A549 (cell line): Measurements from ENCODE around the gene BCAS3. TPM values are rescaled to one million over a fixed set of nuclear protein-coding genes. Genes with fewer than 3 reads are reported as not detected.

Experiments used
- ATAC-seq, 2 experiments: fragments of 200-7000 bp in 1 of 2; fragments of >200 bp in 1 of 2; cut with Nextera tagmentation in 1 of 2; cut with Tn5 transposase in 1 of 2; 3 replicates each; pipeline versions ENCODE4 v1.8.0 to v1.9.1; 2018 to 2020; ENCODE audit warnings: mild to moderate bottlenecking in 1 of 2, moderate library complexity in 1 of 2
- CTCF ChIA-PET: fragments of 300-600 bp; sonication (Branson Sonifier 250); formaldehyde crosslinking; extraction: SDS; loops from one replicate; lab custom pipeline; 2021; ENCODE audit warnings: antibody characterized with exemption, inconsistent platforms; lab: Yijun Ruan, JAX
- POLR2A ChIA-PET: fragments of 350-600 bp; formaldehyde crosslinking; extraction: SDS; loops from one replicate; lab custom pipeline; 2021; ENCODE audit warnings: antibody characterized with exemption, inconsistent platforms; lab: Yijun Ruan, JAX
- DNase-seq, 2 experiments: peaks; one replicate each; pipeline versions ENCODE4 v3.0.0 to v3.0.0-alpha.2; 2011 to 2016; ENCODE audit warnings: low read depth in 1 of 2, low spot score in 1 of 2
- FAIRE-seq: peaks from 2 replicates; lab custom pipeline; 2011; peaks lifted over from hg19 to GRCh38; lab: Jason Lieb, UNC
- H3K27ac ChIP-seq, 2 experiments: fragments of >200 bp; sonication (Bioruptor Twin); formaldehyde crosslinking; 3 replicates each; pipeline ENCODE4 v1.5.1; 2016 to 2017
- H3K4me1 ChIP-seq: fragments of >200 bp; sonication (Bioruptor Twin); formaldehyde crosslinking; 3 replicates; pipeline ENCODE4 v1.6.1; 2016
- H3K4me2 ChIP-seq: fragments of >200 bp; sonication (Bioruptor Twin); formaldehyde crosslinking; 3 replicates; pipeline ENCODE4 v1.6.1; 2016
- H3K4me3 ChIP-seq: fragments of >200 bp; sonication (Bioruptor Twin); formaldehyde crosslinking; 3 replicates; pipeline ENCODE4 v1.5.1; 2016
- H3K9me3 ChIP-seq: fragments of >200 bp; sonication (Bioruptor Twin); formaldehyde crosslinking; 3 replicates; pipeline ENCODE4 v1.6.1; 2016
- CBX8 ChIP-seq: fragments of 200-600 bp; sonication (generic); IDR thresholded peaks from 2 replicates; pipeline ENCODE4 v1.6.1; 2016
- CEBPB ChIP-seq, 2 experiments: fragments of >200 bp in 1 of 2; sonication (Bioruptor Twin) in 1 of 2; formaldehyde crosslinking in 1 of 2; IDR thresholded peaks; 2 replicates each; pipeline ENCODE4 v1.6.1; 2012 to 2016
- CHD4 ChIP-seq: fragments of 200-600 bp; sonication (generic); IDR thresholded peaks from 2 replicates; pipeline ENCODE4 v1.6.1; 2016; ENCODE audit warnings: antibody characterized with exemption, mild to moderate bottlenecking, borderline replicate concordance
- EHF ChIP-seq: fragments of 250-450 bp; sonication (Bioruptor Pico); IDR thresholded peaks from 2 replicates; pipeline ENCODE4 v1.5.0; 2020; ENCODE audit warnings: mild to moderate bottlenecking
- ELK1 ChIP-seq: fragments of 150-350 bp; IDR thresholded peaks from 2 replicates; pipeline ENCODE4 v1.6.1; 2014; ENCODE audit warnings: low read depth, mild to moderate bottlenecking, low read length
- EP300 ChIP-seq, 2 experiments: fragments of >200 bp; sonication (Bioruptor Twin); formaldehyde crosslinking; IDR thresholded peaks; 2 replicates in 1 of 2; 3 replicates in 1 of 2; pipeline ENCODE4 v1.6.1; 2016 to 2017
- ESRRA ChIP-seq: fragments of 150-350 bp; IDR thresholded peaks from 2 replicates; pipeline ENCODE4 v1.6.1; 2014; ENCODE audit warnings: mild to moderate bottlenecking, low read length, borderline replicate concordance
- FOXS1 ChIP-seq: fragments of 250-450 bp; sonication (Bioruptor Pico); IDR thresholded peaks from 2 replicates; pipeline ENCODE4 v1.5.0; 2020; ENCODE audit warnings: mild to moderate bottlenecking, moderate library complexity
- KDM5A ChIP-seq: fragments of 200-600 bp; sonication (generic); IDR thresholded peaks from 2 replicates; pipeline ENCODE4 v1.6.1; 2016; ENCODE audit warnings: antibody characterized with exemption, mild to moderate bottlenecking
- MAFK ChIP-seq: fragments of 450-650 bp; IDR thresholded peaks from 2 replicates; pipeline ENCODE4 v1.6.1; 2014; ENCODE audit not compliant: partially characterized antibody
- MAX ChIP-seq: IDR thresholded peaks from 2 replicates; pipeline ENCODE4 v1.6.1; 2012
- PBX3 ChIP-seq: IDR thresholded peaks from 2 replicates; pipeline ENCODE4 v1.6.1; 2012
- POLR2A ChIP-seq: IDR thresholded peaks from 2 replicates; pipeline ENCODE4 v1.6.1; 2012; ENCODE audit warnings: mild to moderate bottlenecking, low read length
- RARB ChIP-seq: fragments of 250-450 bp; sonication (Bioruptor Pico); IDR thresholded peaks from 2 replicates; pipeline ENCODE4 v1.8.0; 2021; ENCODE audit warnings: mild to moderate bottlenecking, moderate library complexity
- RFX5 ChIP-seq: fragments of 450-650 bp; IDR thresholded peaks from 2 replicates; pipeline ENCODE4 v1.7.1; 2014; ENCODE audit warnings: antibody characterized with exemption, mild to moderate bottlenecking, moderate library complexity
- TP53 ChIP-seq: fragments of 250-450 bp; sonication (Bioruptor Pico); IDR thresholded peaks from 2 replicates; pipeline ENCODE4 v1.5.0; 2021; ENCODE audit warnings: mild to moderate bottlenecking, moderate library complexity
- ZFP36 ChIP-seq: fragments of 450-650 bp; IDR thresholded peaks from 2 replicates; pipeline ENCODE4 v1.6.1; 2014; ENCODE audit warnings: borderline replicate concordance; ENCODE audit not compliant: partially characterized antibody
- ZNF302 ChIP-seq: fragments of 250-450 bp; sonication (Bioruptor Pico); IDR thresholded peaks from 2 replicates; pipeline ENCODE4 v1.9.0; 2021; ENCODE audit warnings: inconsistent platforms, mild to moderate bottlenecking, moderate library complexity
- ZSCAN20 ChIP-seq: fragments of 250-450 bp; sonication (Bioruptor Pico); IDR thresholded peaks from 2 replicates; pipeline ENCODE4 v1.8.0; 2022; ENCODE audit warnings: mild to moderate bottlenecking, moderate library complexity
- WGBS: methylation state at CpG from one replicate; pipeline ENCODE4 v1.1.6; 2017; ENCODE audit errors: missing lambda C conversion rate; 5-methylcytosine and 5-hydroxymethylcytosine counted together
- polyA plus RNA-seq, 4 experiments: library from polyadenylated mRNA; depleted of rRNA in 3 of 4; stranded (reverse); fragments of >200 nt; fragmentation: RNase III in 1 of 4; extraction: RNeasy Plus Mini Kit Qiagen cat#74134 plus additional on column Dnase treatment in 1 of 4; gene quantifications; 2 replicates in 3 of 4; 3 replicates in 1 of 4; pipeline ENCODE4 v1.2.3, GENCODE V29; 2011 to 2017
- TF ChIP-seq, protein P1 (sequence below): fragments of 450-650 bp; IDR thresholded peaks from 2 replicates; pipeline ENCODE4 v1.6.1; 2014; ENCODE audit warnings: antibody characterized with exemption
- TF ChIP-seq, protein P2 (sequence below): fragments of >200 bp; sonication (Bioruptor Twin); formaldehyde crosslinking; IDR thresholded peaks from 3 replicates; pipeline ENCODE4 v1.6.1; 2016

Gene BCAS3
- polyA plus RNA-seq, 2 of the 4 experiments (the other 2 are of a cell fraction), result 14.7 to 43.4 TPM

DNA sequence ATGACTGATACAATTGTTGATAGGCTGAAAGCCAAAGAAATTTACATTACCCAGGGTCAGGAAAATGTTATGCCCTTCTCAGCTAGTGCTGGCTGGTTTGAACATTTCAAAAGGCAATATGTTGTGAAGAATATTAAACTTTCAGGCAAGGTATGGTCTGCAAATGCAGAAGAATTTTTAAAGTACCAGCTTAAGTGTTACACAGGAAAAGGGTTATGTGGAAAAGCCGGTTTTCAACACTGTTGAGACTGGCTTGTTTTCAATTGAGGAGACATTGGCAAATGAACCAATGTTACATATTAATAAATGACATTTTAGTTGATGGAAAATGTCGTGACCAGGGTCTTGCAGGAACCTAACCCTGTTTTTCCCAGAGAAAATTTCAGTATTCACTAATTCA lies 506.1 kb downstream of the BCAS3 start:
- Histone ChIP-seq H3K4me3 (no peak overlapping the region), H3K27ac (no peak overlapping the region), H3K4me2 (no peak overlapping the region), H3K9me3 (no peaks in the 10 kb centered on the region), H3K4me1 (no peaks in the 10 kb centered on the region)
- no peak for FAIRE-seq
- ChIA-PET CTCF (interaction anchor here (0.8 kb wide), 1 partner anchor 206 kb away, joined by 4 read pairs; no protein-coding TSS in a partner anchor), POLR2A (no interaction called here)
- no peak for ATAC-seq
- WGBS, result 70% methylated on average over 2 of the region's 2 CpGs
- DNase-seq, result no peak
- TF ChIP-seq CBX8, result no peak
- TF ChIP-seq POLR2A, result no peak
- no peak for TF ChIP-seq KDM5A
- no peak for TF ChIP-seq ZNF302 (CRISPR knock-in tag)
- no peak for TF ChIP-seq MAX
- no peak for TF ChIP-seq RARB (CRISPR knock-in tag)
- TF ChIP-seq, protein P1, sequence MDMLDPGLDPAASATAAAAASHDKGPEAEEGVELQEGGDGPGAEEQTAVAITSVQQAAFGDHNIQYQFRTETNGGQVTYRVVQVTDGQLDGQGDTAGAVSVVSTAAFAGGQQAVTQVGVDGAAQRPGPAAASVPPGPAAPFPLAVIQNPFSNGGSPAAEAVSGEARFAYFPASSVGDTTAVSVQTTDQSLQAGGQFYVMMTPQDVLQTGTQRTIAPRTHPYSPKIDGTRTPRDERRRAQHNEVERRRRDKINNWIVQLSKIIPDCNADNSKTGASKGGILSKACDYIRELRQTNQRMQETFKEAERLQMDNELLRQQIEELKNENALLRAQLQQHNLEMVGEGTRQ, result no peak
- no peak for TF ChIP-seq PBX3
- no peak for TF ChIP-seq FOXS1 (CRISPR knock-in tag)
- TF ChIP-seq MAFK, result no peak
- TF ChIP-seq EHF (CRISPR knock-in tag), result no peak
- TF ChIP-seq CHD4, result no peak
- no peak for TF ChIP-seq ZFP36
- no peak for TF ChIP-seq ZSCAN20 (CRISPR knock-in tag)

GRCh38 chr17:61185385-61185784 lies 507.7 kb downstream of the BCAS3 start:
- no peak overlapping the region for H3K4me3 ChIP-seq
- no peak for DNase-seq
- CTCF ChIA-PET, result interaction anchor here (0.6 kb wide), 1 partner anchor 130 kb away, joined by 4 read pairs; no protein-coding TSS in a partner anchor
- no peak for TF ChIP-seq RARB (CRISPR knock-in tag)
- no peak for TF ChIP-seq RFX5
- no peak for TF ChIP-seq ELK1
- TF ChIP-seq, all 56 proteins: peak for 0
- FAIRE-seq, result no peak
- Histone ChIP-seq H3K4me1 (no peaks in the 10 kb centered on the region), H3K27ac (no peak overlapping the region), H3K9me3 (no peaks in the 10 kb centered on the region), H3K4me2 (no peak overlapping the region)
- no peak for ATAC-seq
- POLR2A ChIA-PET, result no interaction called here
- WGBS, result 89% methylated on average over 4 of the region's 4 CpGs

DNA sequence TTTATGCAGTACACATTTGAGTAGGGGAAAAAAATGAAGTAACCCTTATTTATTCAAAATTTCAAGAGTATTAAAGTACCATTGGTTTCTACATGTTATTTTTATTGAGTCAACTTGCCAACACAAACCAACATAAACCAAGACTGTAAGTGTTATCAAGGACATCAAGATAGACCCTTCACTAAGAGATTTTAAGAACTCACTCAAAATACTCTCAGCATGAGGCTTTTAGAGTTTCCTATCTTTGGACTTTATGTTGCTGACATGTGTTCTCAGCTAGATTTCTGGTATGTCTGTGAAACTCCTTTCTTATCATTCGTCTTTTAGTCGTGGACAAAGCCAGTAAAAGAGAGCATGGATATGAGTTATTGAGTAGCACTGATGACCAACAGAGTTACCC lies 509.4 kb downstream of the BCAS3 start:
- no peak overlapping the region for H3K4me2 ChIP-seq
- DNase-seq (no peak), FAIRE-seq (no peak), ATAC-seq (no peak)
- no peak for TF ChIP-seq POLR2A
- TF ChIP-seq ESRRA, result no peak
- TF ChIP-seq TP53, result no peak
- no peak for TF ChIP-seq CEBPB (IDR thresholded peaks at IDR 0.05)
- TF ChIP-seq, protein P2, sequence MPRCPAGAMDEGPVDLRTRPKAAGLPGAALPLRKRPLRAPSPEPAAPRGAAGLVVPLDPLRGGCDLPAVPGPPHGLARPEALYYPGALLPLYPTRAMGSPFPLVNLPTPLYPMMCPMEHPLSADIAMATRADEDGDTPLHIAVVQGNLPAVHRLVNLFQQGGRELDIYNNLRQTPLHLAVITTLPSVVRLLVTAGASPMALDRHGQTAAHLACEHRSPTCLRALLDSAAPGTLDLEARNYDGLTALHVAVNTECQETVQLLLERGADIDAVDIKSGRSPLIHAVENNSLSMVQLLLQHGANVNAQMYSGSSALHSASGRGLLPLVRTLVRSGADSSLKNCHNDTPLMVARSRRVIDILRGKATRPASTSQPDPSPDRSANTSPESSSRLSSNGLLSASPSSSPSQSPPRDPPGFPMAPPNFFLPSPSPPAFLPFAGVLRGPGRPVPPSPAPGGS, result no peak
- TF ChIP-seq EP300 (IDR thresholded peaks at IDR 0.05), result no peak
- H3K27ac ChIP-seq, result no peak overlapping the region
- no peaks in the 10 kb centered on the region for H3K9me3 ChIP-seq
- ChIA-PET CTCF (interaction anchor here (1.5 to 2.5 kb wide), 3 partner anchors 9 to 204 kb away, joined by 3 to 5 read pairs (median 5); no protein-coding TSS in a partner anchor), POLR2A (no interaction called here)
- no peaks in the 10 kb centered on the region for H3K4me1 ChIP-seq
- WGBS, result 86% methylated on average over 2 of the region's 2 CpGs
- no peak overlapping the region for H3K4me3 ChIP-seq
